Spleen (tissue), 11 donors: ENCODE data around the gene FIGN. TPM values are rescaled to one million over a fixed set of nuclear protein-coding genes. Genes with fewer than 3 reads are reported as not detected.

Experiments
- DNase-seq: peaks from one replicate; pipeline ENCODE4 v3.0.0-alpha.2; 2020
- H3K27ac ChIP-seq, 8 donors: fragments of 200-600 bp; sonication (generic) in 7 of 8; 1 replicate in 4 of 8; 2 replicates in 4 of 8; pipeline versions ENCODE4 v1.5.0 to v1.8.0; 2016 to 2021; ENCODE audit warnings: inconsistent platforms in 4 of 8, mild to moderate bottlenecking in 4 of 8, moderate library complexity in 1 of 8
- H3K27me3 ChIP-seq, 7 donors: fragments of 200-600 bp; sonication (generic) in 6 of 7; replicated peaks in 1 of 7; 1 replicate in 4 of 7; 2 replicates in 3 of 7; pipeline versions ENCODE4 v1.5.0 to v1.8.0; 2016 to 2021; ENCODE audit warnings: inconsistent platforms in 3 of 7, mild to moderate bottlenecking in 1 of 7
- H3K36me3 ChIP-seq, 6 donors: fragments of 200-600 bp; sonication (generic) in 5 of 6; 1 replicate in 4 of 6; 2 replicates in 2 of 6; pipeline versions ENCODE4 v1.5.0 to v1.8.0; 2016 to 2021; ENCODE audit warnings: inconsistent platforms in 2 of 6
- H3K4me1 ChIP-seq, 6 donors: fragments of 200-600 bp; sonication (generic) in 5 of 6; 1 replicate in 3 of 6; 2 replicates in 3 of 6; pipeline versions ENCODE4 v1.5.0 to v1.8.0; 2016 to 2021; ENCODE audit warnings: inconsistent platforms in 3 of 6
- H3K4me3 ChIP-seq, 8 donors: fragments of 200-600 bp; sonication (generic) in 7 of 8; 1 replicate in 4 of 8; 2 replicates in 4 of 8; pipeline versions ENCODE4 v1.5.0 to v1.8.0; 2016 to 2021; ENCODE audit warnings: inconsistent platforms in 4 of 8, mild to moderate bottlenecking in 4 of 8, moderate library complexity in 2 of 8
- H3K9me3 ChIP-seq, 8 donors: fragments of 200-600 bp; sonication (generic) in 7 of 8; 1 replicate in 4 of 8; 2 replicates in 4 of 8; pipeline versions ENCODE4 v1.5.0 to v1.8.0; 2016 to 2021; ENCODE audit warnings: inconsistent platforms in 4 of 8
- POLR2A ChIP-seq, 3 donors: fragments of 450-650 bp; IDR thresholded peaks; one replicate each; pipeline ENCODE4 v1.5.1; 2017; ENCODE audit warnings: antibody characterized with exemption in 3 of 3, mild to moderate bottlenecking in 1 of 3
- POLR2AphosphoS5 ChIP-seq, 3 donors: sonication (generic); formaldehyde crosslinking; IDR thresholded peaks; one replicate each; pipeline ENCODE4 v1.5.1; 2017; ENCODE audit warnings: antibody characterized with exemption in 3 of 3
- WGBS, 5 donors: extraction: QIAGEN DNeasy Blood & Tissue Kit in 3 of 5; methylation state at CpG; one replicate each; pipeline versions ENCODE4 v1.1.5 to v1.1.7; 2013 to 2018; 5-methylcytosine and 5-hydroxymethylcytosine counted together
- intact Hi-C: fragments of 100-400 bp; cut with DNase I; formaldehyde crosslinking; loops from one replicate; pipeline ENCODE4 v1.15.0; 2023; ENCODE audit warnings: low total_unique reads
- polyA plus RNA-seq, 3 donors: library from polyadenylated mRNA; stranded (reverse); fragments of 200-250 nt; gene quantifications; one replicate each; pipeline ENCODE4 v1.2.1, GENCODE V29; 2013
- total RNA-seq, 7 donors: library from RNA; depleted of rRNA in 3 of 7; stranded (reverse); fragments of >200 nt in 3 of 7; fragmentation: NEBNext Ultra II Directional in 4 of 7; extraction: Animal tissue kit (Norgen Biotek cat#: 25700) in 4 of 7; gene quantifications; one replicate each; pipeline versions ENCODE4 v1.1.0 to v1.2.1, GENCODE V29; 2016 to 2021
- TF ChIP-seq, protein P1 (sequence below), 11 experiments: fragments of 200-600 bp in 7 of 11; fragments of 450-650 bp in 4 of 11; sonication (generic) in 4 of 11; IDR thresholded peaks in 8 of 11; conservative IDR thresholded peaks in 3 of 11; 1 replicate in 7 of 11; 2 replicates in 4 of 11; pipeline versions ENCODE4 v1.4.0 to v1.8.0; 2016 to 2021; ENCODE audit warnings: antibody characterized with exemption in 11 of 11, inconsistent platforms in 4 of 11, mild to moderate bottlenecking in 1 of 11
- donor health status: healthy with polysubstance abuse.
- donor health status: DM: no; HTN: no; CAD: no; lungs with moderate emphysema.
- donor health status: DM: no; HTN: no; CAD: no.
- donor health status: Bipolar disorder and iron deficiency.
- donor health status: healthy.
- donor health status: DM: no; HTN: no; CAD: no.
- donor health status: DM: yes; HTN: yes; CAD: no.

The FIGN gene
- total and polyA plus RNA-seq, 10 donors, result 0.50 to 22.6 (median 8.6) TPM

DNA sequence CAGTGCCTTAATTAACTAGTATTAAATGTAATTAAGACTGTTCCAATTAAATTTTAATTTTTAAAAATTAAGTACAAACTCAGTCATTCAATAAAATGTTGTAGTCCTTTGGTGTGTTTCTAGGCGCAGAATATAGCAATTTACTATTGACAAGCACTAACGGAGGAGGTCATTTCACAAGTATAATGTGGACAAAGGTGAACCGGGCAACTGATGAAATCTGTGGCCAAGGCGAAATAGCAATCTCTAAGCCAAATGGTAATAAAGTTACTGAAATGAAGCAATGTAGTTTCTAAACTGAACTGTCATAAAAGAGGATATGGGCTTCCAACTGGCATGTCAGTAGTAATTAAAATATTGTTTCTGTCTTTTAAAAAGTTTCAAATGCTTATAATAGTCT, 27.5 kb downstream of the FIGN start:
- Histone ChIP-seq H3K27ac (no peak overlapping the region), H3K36me3 (no peaks in the 10 kb centered on the region), H3K4me1 (peaks cover 0 to 26% (median 4%) of the 10 kb centered on the region in 6 donors), H3K27me3 (no peaks in the 10 kb centered on the region), H3K4me3 (no peak overlapping the region), H3K9me3 (no peaks in the 10 kb centered on the region)
- intact Hi-C loops, result no loop called here
- TF ChIP-seq, protein P1, sequence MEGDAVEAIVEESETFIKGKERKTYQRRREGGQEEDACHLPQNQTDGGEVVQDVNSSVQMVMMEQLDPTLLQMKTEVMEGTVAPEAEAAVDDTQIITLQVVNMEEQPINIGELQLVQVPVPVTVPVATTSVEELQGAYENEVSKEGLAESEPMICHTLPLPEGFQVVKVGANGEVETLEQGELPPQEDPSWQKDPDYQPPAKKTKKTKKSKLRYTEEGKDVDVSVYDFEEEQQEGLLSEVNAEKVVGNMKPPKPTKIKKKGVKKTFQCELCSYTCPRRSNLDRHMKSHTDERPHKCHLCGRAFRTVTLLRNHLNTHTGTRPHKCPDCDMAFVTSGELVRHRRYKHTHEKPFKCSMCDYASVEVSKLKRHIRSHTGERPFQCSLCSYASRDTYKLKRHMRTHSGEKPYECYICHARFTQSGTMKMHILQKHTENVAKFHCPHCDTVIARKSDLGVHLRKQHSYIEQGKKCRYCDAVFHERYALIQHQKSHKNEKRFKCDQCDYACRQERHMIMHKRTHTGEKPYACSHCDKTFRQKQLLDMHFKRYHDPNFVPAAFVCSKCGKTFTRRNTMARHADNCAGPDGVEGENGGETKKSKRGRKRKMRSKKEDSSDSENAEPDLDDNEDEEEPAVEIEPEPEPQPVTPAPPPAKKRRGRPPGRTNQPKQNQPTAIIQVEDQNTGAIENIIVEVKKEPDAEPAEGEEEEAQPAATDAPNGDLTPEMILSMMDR (IDR thresholded peaks at IDR 0.05 in 8 of 11, conservative IDR thresholded peaks at IDR 0.05 in 3 of 11), result no peak
- TF ChIP-seq POLR2AphosphoS5 (IDR thresholded peaks at IDR 0.05) (no peak), POLR2A (IDR thresholded peaks at IDR 0.05) (no peak)
- no peak for DNase-seq
- WGBS, 5 donors, result 84 to 98% (median 89%) methylated on average over 4 of the region's 4 CpGs

DNA sequence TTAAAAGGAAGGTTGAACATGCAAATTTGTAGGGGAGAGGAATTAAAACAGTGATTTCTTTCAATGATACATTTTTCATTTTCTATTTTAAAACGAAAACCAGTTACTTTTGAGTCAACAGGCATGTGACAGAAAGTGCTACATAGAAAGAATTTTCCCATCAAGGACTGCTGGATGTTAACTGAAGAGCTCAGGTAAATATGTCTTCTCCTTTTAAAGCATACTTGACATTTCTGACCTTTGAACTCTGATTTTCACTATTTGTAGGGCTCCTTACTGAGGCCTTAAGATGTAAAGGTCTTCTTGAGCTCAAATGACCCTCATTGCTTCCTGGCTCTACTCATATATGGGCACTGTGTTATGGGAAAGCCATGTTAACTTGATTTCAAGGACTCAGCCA, 32.4 kb downstream of the FIGN start:
- no peaks in the 10 kb centered on the region for H3K9me3 ChIP-seq
- H3K4me3 ChIP-seq, result no peak overlapping the region
- DNase-seq, result no peak
- intact Hi-C loops, result no loop called here
- WGBS, 5 donors, result 58 to 78% (median 62%) methylated on average over 1 of the region's 1 CpG
- H3K27me3 ChIP-seq, result no peaks in the 10 kb centered on the region
- no peaks in the 10 kb centered on the region for H3K36me3 ChIP-seq
- H3K4me1 ChIP-seq, result no peaks in the 10 kb centered on the region
- H3K27ac ChIP-seq, result no peak overlapping the region
- TF ChIP-seq, protein P1 (IDR thresholded peaks at IDR 0.05 in 8 of 11, conservative IDR thresholded peaks at IDR 0.05 in 3 of 11), result no peak
- no peak for TF ChIP-seq POLR2AphosphoS5 (IDR thresholded peaks at IDR 0.05)
- TF ChIP-seq POLR2A (IDR thresholded peaks at IDR 0.05), result no peak

- 63 to 79% (median 72%) methylated on average over 7 of the region's 7 CpGs for WGBS, 5 donors
- no peaks in the 10 kb centered on the region for H3K36me3 ChIP-seq
- H3K9me3 ChIP-seq, result no peaks in the 10 kb centered on the region
- H3K27me3 ChIP-seq, result no peaks in the 10 kb centered on the region
- H3K4me1 ChIP-seq, result peaks cover 0 to 5% (median 0%) of the 10 kb centered on the region in 6 donors
- no peak for DNase-seq
- TF ChIP-seq POLR2A (IDR thresholded peaks at IDR 0.05), result no peak
- no peak overlapping the region for H3K4me3 ChIP-seq
- intact Hi-C loops, result no loop called here
- no peak overlapping the region for H3K27ac ChIP-seq
Observed at GRCh38 chr2:163701399-163702195, 34.2 kb downstream of the FIGN start.

DNA sequence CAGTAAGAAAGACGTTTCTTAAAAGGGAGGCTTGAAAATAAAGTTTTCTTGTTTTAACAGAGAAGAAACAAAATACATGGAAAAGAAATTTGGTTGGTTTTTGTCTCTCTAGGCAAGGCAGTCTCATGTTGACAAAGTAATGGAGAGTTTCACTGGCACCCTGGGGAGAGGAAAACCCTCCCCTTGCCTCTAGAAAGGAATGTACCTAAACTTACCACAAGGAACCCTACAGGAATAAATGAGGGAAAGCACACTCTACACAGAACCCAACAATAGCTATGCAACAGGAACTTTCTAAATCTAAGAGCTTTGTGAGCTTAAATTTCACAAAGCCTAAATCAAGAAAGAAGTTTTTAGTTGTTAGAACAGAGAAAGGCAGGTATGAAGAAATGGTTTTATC, 37.0 kb downstream of the FIGN start:
- no peaks in the 10 kb centered on the region for H3K9me3 ChIP-seq
- no peak overlapping the region for H3K4me3 ChIP-seq
- WGBS, 5 donors, result 51 to 78% (median 59%) methylated on average over 1 of the region's 1 CpG
- no peaks in the 10 kb centered on the region for H3K27me3 ChIP-seq
- H3K27ac ChIP-seq, result no peak overlapping the region
- no peak for DNase-seq
- intact Hi-C loops, result no loop called here
- TF ChIP-seq POLR2AphosphoS5 (IDR thresholded peaks at IDR 0.05) (no peak), POLR2A (IDR thresholded peaks at IDR 0.05) (no peak)
- TF ChIP-seq, protein P1 (IDR thresholded peaks at IDR 0.05 in 8 of 11, conservative IDR thresholded peaks at IDR 0.05 in 3 of 11), result no peak
- H3K36me3 ChIP-seq, result no peaks in the 10 kb centered on the region
- peaks cover 0 to 5% (median 0%) of the 10 kb centered on the region in 6 donors for H3K4me1 ChIP-seq
